Measurements from ENCODE around the gene TMEM91. TPM values are rescaled to one million over a fixed set of nuclear protein-coding genes. Genes with fewer than 3 reads are reported as not detected.

The TMEM91 gene
- total and polyA plus RNA-seq, 7 donors, result 0.88 to 3.1 (median 2.0) TPM

DNA sequence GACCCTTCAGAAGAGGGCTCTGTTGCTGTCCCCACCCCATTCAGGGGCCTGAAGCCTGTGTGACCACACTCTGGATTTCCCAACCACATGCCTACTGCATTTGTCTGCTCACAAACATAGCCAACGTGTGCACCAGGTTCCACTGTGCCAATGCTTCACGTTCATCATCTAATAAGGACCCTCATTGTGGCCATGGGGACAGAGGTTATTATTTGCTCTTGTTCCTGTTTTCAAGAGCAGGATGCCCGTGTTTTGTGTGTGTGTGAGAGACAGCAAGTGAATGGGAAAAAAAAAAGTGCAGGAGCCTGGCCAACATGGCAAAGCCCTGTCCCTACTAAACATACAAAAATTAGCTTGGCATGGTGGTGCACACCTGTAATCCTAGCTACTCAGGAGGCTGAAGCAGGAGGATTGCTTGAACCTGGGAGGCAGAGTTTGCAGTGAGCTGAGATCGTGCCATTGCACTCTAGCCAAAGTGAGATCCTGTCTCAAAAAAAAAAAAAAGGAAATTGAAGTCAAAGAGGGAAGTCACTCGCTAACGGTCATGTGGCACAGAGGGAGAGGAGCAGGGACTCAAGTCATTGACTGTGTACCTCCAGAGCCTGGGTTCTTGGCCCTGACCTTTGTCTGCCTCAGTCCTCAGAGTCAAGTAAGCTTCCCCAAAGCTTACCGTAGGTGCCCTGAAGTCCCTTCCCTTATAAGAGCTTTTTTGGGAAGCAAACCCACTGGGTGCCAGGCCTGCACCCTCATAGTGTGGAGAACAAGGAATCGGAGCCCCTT lies 44.0 kb downstream of the TMEM91 start:
- Histone ChIP-seq H3K27me3 (ENCODE audit: insufficient read depth in 3 of 3, low read length in 2 of 3) (no peaks in the 10 kb centered on the region), H3K4me1 (no peaks in the 10 kb centered on the region), H3K36me3 (ENCODE audit: insufficient read depth in 1 of 2, low read depth in 1 of 2) (peaks cover 10 to 86% of the 10 kb centered on the region in 2 donors), H3K4me3 (no peak overlapping the region), H3K9me3 (no peaks in the 10 kb centered on the region), H3K27ac (no peak overlapping the region)
- TF ChIP-seq, protein P1, sequence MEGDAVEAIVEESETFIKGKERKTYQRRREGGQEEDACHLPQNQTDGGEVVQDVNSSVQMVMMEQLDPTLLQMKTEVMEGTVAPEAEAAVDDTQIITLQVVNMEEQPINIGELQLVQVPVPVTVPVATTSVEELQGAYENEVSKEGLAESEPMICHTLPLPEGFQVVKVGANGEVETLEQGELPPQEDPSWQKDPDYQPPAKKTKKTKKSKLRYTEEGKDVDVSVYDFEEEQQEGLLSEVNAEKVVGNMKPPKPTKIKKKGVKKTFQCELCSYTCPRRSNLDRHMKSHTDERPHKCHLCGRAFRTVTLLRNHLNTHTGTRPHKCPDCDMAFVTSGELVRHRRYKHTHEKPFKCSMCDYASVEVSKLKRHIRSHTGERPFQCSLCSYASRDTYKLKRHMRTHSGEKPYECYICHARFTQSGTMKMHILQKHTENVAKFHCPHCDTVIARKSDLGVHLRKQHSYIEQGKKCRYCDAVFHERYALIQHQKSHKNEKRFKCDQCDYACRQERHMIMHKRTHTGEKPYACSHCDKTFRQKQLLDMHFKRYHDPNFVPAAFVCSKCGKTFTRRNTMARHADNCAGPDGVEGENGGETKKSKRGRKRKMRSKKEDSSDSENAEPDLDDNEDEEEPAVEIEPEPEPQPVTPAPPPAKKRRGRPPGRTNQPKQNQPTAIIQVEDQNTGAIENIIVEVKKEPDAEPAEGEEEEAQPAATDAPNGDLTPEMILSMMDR (IDR thresholded peaks at IDR 0.05), result no peak
- intact Hi-C loops (cut with DNase I), result no loop called here
- no peak for DNase-seq
- 72 to 76% (median 75%) methylated on average over 8 of the region's 8 CpGs for WGBS, 3 donors
- ATAC-seq, result no peak

DNA sequence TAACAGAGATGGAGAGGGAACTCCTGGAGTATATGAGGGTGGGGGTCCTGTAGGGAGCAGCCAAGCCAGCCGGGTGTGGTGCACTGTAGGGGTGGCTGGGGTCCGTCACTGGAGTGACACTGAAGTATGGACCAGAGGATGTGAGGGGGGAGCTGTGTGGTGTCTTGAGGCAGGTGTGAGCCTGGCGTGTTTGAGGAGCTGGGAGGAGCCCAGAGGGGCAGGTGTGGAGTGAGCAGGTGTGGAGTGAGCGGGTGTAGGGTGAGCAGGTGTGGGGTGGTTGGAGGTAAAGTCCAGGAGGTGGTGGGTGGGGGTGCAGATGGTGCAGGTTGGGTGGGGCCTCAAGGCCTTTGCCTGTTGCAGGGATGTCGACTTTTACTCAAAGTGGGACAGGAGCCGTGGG lies 45.0 kb downstream of the TMEM91 start:
- Histone ChIP-seq H3K36me3 (ENCODE audit: insufficient read depth in 1 of 2, low read depth in 1 of 2) (peaks cover 10 to 93% of the 10 kb centered on the region in 2 donors), H3K27ac (no peak overlapping the region), H3K4me1 (no peaks in the 10 kb centered on the region), H3K9me3 (no peaks in the 10 kb centered on the region), H3K4me3 (no peak overlapping the region), H3K27me3 (ENCODE audit: insufficient read depth in 3 of 3, low read length in 2 of 3) (no peaks in the 10 kb centered on the region)
- WGBS, 3 donors, result 82 to 89% (median 84%) methylated on average over 6 of the region's 6 CpGs
- DNase-seq (no peak), ATAC-seq (peak in 1 of 4 donors; percentile 17)
- TF ChIP-seq, protein P1 (IDR thresholded peaks at IDR 0.05), result no peak
- intact Hi-C loops (cut with DNase I), result no loop called here

GRCh38 chr19:41421973-41422372 lies 45.6 kb downstream of the TMEM91 start:
- no peaks in the 10 kb centered on the region for H3K4me1 ChIP-seq
- no peak overlapping the region for H3K27ac ChIP-seq
- no peak for DNase-seq
- H3K27me3 ChIP-seq (ENCODE audit: insufficient read depth in 3 of 3, low read length in 2 of 3), result no peaks in the 10 kb centered on the region
- peaks cover 10 to 89% of the 10 kb centered on the region in 2 donors for H3K36me3 ChIP-seq (ENCODE audit: insufficient read depth in 1 of 2, low read depth in 1 of 2)
- intact Hi-C loops (cut with DNase I), result no loop called here
- H3K9me3 ChIP-seq, result no peaks in the 10 kb centered on the region
- no peak for ATAC-seq
- WGBS, 3 donors, result 94 to 97% (median 95%) methylated on average over 18 to 20 of the region's 20 CpGs
- H3K4me3 ChIP-seq, result no peak overlapping the region
- TF ChIP-seq, protein P1 (IDR thresholded peaks at IDR 0.05), result no peak

- H3K27ac ChIP-seq, result no peak overlapping the region
- peaks cover 10 to 84% of the 10 kb centered on the region in 2 donors for H3K36me3 ChIP-seq (ENCODE audit: insufficient read depth in 1 of 2, low read depth in 1 of 2)
- H3K27me3 ChIP-seq (ENCODE audit: insufficient read depth in 3 of 3, low read length in 2 of 3), result no peaks in the 10 kb centered on the region
- 84 to 89% (median 86%) methylated on average over 18 of the region's 18 CpGs for WGBS, 3 donors
- DNase-seq, result no peak
- TF ChIP-seq, protein P1 (IDR thresholded peaks at IDR 0.05), result no peak
- no peak for ATAC-seq
- no peaks in the 10 kb centered on the region for H3K4me1 ChIP-seq
- no peak overlapping the region for H3K4me3 ChIP-seq
- intact Hi-C loops (cut with DNase I), result no loop called here
- no peaks in the 10 kb centered on the region for H3K9me3 ChIP-seq
These were observed 46.1 kb downstream of the TMEM91 start for GRCh38 chr19:41422456-41422855.
